DMS79 (cell line): ENCODE measurements around the gene THEMIS.
"Not testable (repeated sequence)": the region's sequence is repeated elsewhere in the genome, so short reads cannot be mapped to it uniquely, and the experiment has no call there.

ENCODE experiments used
- DNase-seq: peaks from one replicate; lab custom pipeline; 2025; lab: John Stamatoyannopoulos, UW

The THEMIS gene

DNA sequence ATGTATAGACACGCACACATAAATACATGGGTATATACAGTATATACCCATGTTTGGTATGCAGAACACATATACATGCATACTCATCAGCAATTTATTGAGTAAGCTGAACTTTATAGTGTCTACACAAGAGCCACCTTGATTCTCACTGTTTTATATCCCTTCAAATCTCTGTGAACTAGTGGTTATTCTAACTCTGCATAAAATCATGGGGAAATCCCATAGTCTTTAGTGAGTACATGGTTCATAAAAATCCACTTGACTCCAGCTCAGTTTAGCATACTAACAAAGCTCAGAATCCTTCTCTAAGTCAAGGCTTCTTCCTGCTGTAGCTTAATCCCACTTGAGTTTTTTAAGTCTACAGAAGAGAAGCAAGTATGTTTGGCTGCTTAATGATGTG lies 104.1 kb downstream of the THEMIS start:
- no peak for DNase-seq

- no peak for DNase-seq
Measured at GRCh38 chr6:127794405-127794804, 106.5 kb downstream of the THEMIS start.

DNA sequence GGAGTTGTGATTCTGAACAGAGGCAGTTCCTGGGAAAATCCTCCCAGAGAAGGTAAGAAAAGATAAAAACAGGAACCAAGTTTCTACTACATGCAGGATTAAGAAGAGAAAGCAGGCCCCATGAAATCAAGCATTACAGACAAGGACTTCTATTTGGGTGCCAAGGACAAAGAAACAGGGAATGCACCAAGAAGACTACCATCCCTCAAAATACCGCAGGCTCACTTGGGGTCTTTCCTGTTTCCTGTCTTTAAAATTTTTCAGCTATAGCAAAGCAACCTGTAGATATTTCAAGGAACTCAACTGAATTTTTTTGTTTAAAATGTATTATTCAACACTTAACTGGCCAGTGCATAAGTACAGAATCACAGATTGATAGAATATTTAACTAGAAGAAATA lies 107.5 kb downstream of the THEMIS start:
- DNase-seq, result no peak

DNA sequence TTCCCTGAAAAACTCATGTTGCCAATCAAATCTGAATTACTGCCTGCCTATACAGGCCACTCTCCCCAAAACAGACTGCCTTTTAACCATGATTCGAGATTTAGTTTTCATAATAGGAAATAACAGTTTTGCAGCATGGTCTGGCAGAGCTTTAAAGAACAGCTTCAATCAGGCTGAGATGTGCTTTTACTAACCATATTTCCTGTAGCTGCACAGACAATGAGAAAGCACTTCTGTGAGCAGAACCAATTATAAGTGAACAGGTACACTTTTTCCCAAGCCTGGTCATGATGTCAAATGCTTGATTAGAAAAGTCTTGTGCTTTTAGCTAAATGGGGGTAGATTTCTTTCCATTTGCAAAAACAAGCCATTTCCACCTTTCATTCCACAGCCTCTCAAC lies 108.2 kb downstream of the THEMIS start:
- DNase-seq, result no peak

DNA sequence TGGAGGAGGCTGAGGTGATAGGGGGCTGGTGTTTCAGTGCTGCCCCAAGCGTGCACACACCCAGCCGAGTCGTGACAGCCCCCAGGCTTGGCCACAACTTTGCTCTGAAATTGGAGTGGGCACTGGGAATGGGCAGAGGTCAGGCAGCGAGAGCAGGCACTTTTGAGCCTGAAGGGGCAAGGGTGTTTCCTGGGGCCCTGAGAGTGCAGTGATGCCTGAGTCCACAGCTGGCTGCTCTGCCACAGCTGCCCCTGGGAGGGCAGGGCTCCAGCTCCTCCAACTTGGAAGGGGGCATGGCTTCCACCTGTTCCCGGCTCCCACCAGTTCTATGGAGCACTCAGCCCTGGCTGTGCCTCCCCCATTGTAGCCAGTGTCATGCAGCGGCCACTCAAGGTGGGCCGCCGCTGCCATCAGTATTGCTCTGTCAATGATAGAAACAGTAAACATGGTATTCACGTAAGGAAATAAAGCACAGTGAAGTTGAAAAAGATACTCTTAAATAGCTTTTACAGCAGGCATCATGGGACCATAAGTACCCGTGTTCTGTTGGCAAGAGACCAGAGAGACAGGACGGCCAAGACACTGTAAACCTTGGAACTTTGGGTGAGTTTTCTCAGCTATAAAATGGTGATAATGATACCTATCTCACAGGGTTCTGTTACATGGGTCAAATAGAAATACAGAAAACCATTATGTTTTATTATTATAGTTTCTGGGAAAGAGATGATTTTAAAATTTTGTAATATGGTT lies 108.9 kb downstream of the THEMIS start:
- DNase-seq, result no peak

DNA sequence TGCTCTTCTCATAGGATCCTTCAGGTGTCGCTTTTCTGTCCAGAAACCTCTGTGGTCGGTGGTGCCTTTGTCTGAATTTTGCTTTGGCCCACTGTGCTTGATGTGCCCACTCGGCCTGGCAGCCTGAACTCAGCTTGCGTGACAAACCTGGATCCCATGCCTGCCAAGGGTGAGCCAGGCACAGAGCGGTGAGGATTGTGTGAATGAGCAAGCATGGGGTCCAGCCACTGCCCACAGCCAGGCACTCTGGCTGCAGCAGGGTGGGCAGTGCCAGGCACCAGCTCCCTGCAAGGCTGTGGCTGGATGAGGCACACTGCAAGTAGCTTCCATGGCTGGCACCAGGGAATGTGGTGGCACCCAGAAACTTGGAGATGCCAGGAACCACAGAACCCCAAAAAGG lies 110.3 kb downstream of the THEMIS start:
- no peak for DNase-seq

DNA sequence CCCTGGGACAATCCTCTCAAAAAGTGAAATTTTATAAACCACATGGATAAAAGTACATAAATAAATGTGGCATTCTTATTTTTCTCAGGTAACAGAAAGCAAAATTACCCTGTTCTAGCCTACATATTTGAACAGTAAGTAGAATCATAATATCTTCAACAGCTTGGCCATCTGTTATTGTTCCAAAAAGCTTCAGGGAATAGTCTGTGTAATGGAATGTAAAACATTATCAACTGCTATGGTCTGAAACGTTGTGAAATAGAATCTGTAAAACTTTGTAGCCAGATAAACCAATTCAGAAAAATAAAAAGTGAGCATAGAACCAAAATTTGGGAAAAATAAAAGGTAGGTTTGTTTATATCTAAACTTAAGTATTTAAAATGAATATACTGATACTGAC lies 114.7 kb downstream of the THEMIS start:
- no peak for DNase-seq

- DNase-seq, result no peak
Measured at GRCh38 chr6:127784468-127784867, 116.4 kb downstream of the THEMIS start.

DNA sequence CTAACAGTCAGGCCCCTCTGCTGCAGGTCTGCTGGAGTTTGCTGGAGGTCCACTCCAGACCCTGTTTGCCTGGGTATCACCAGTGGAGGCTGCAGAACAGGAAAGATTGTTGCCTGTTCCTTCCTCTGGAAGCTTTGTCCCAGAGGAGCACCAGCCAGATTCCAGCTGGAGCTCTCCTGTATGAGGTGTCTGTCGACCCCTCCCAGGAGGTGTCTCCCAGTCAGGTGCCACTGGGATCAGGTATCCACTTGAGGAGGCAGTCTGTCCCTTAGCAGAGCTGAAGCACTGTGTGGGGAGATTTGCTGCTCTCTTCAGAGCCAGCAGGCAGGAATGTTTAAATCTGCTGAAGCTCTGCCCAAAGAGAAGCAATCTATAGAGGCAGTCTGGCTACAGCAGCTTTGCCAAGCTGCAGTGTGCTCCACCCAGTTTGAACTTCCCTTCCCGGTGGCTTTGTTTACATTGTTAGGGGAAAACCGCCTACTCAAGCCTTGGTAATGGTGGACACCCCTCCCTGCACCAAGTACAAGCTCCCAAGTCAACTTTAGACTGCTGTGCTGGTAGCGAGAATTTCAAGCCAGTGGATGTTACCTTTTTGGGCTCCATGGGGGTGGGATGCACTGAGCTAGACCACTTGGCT lies 119.1 kb downstream of the THEMIS start:
- not testable (repeated sequence) for DNase-seq

DNA sequence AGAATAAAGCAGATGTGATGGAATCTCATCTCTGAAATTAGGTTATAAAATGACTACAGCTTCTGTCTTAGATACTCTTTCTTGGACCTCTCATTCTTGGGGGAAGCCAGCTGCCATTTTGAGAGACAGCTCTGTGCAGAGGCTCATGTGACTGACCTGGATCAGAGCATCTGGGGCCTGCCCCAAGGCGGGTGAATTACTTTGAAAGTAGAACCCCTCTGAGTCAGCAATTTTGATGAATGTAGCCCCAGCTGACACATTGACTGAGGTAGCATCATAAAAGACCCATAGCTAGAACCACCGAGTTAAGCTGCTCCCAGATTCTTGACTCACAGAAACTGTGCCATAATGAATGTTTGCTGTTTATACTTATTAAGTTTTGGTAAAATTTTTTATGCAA lies 124.5 kb downstream of the THEMIS start:
- no peak for DNase-seq

DNA sequence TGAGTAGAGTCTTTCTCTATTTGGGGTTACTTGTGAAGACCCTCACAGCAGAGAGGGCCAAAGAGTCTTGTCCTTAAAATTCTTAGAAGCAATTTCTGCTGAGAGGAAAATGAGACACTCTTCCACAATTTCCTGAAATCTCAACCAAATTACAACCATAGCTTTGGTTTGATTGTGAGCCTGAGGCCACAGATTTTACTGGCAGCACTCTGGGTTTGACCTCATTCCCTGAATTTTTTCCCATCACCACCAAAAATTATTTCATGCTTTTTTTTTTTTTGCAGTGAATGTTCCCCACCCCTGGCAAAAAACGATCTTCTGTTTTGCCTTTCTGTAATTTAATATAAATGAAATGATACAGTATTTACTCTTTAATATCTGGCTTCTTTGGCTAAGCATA lies 125.5 kb downstream of the THEMIS start:
- DNase-seq, result no peak

DNA sequence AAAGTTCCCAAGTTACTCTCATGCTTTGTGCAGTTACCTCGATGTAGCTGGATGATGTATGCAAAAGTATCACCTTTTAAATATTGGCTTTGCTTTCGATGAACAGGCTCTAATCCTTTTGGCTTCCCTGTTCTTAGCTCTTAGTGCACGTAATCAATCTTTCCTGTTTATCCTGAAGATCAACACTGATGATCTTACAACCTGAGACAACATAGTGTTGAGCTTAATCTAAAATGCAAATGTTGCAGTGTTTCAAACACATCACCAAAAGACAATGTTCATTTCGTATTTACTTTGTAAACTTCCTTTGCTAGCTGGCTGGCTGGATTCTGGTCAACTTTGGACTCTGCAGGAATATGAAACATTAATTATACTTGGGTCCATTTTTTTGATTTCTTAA lies 132.1 kb downstream of the THEMIS start:
- no peak for DNase-seq

DNA sequence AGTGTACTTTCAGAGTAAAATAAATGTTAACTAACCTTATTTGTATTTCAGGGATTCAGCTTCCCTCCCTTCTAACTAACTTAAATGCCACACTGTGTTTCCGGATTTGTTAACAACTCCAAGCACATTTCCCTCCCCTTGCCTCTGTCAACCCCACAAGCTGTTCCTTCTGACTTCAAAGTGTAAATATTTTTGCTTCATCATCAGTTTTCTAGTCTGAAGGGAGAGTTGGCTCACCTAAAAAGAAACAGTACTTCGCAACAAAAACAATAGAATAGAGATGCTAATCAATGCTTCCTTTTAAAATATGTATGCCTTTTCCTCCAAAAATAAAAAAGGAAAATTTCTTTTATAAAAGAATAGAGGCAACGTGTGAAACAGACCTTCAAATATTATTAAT lies 132.6 kb downstream of the THEMIS start:
- no peak for DNase-seq

- DNase-seq, result no peak
Measured at GRCh38 chr6:127765949-127766348, 134.9 kb downstream of the THEMIS start.

DNA sequence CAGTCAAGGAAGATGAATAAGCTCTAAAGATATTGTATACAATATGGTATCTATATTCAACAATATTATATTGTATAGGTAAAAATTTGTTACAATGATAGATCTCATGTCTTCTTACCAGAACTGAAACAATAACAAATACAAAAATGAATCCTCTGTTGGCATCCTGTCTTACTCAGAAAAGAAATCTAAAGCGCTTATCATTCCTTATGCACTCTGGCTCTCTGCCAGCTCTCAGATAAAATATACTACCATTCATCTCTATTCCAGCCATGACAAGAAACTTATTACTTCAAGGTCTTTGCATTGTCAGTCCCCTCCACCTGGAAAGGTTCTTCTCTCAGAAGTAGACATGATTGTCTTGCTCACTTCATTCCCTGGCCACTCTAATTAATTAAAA lies 138.6 kb downstream of the THEMIS start:
- DNase-seq, result no peak

- no peak for DNase-seq
Measured at GRCh38 chr6:127761084-127761483, 139.8 kb downstream of the THEMIS start.

GRCh38 chr6:127749095-127749494 lies 151.8 kb downstream of the THEMIS start:
- DNase-seq, result no peak

GRCh38 chr6:127748290-127748689 lies 152.6 kb downstream of the THEMIS start:
- DNase-seq, result no peak

GRCh38 chr6:127738423-127738822 lies 162.4 kb downstream of the THEMIS start:
- no peak for DNase-seq

DNA sequence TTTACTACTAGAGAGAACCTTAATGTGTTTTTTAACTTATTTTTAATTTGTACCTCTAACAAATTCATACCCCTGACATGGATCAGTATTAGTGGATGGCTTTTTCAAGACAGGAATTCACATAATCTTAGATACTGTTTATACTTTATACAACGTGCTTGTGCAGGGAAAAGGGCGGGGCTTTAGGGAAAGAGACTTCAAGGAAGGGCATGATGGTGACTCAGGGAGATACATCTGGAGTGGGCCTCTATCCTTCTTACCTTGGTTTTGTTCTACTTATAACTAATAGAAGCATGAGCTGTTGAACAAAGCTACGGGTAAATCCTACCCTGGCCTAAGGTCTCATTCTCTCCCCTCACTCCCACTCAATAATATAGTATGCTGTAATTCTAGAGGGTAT lies 163.1 kb downstream of the THEMIS start:
- DNase-seq, result no peak

DNA sequence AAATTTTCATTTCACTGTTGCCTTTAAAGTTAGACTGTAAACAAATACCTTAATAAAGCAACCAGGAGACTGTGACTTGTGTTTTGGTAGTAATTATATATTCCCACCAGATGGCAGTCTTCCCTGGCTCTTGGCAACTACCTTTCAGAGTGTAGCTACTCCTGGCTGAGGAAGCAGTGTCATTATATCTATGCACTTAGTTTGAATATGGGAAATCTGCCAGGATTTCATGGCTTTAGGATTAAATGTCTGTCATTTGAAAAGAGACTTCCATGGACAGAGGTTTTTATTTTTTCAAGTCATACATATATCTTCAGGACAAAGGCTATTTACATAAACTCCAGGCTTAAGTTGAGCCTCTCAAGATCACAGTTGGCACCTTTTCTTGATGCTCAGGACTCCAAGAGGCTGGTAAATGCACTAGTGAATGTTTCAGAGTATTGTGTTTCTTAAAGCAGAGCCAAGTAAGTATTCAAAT lies 163.8 kb downstream of the THEMIS start:
- peak; percentile 37 for DNase-seq

GRCh38 chr6:127732927-127733326 lies 167.9 kb downstream of the THEMIS start:
- DNase-seq, result no peak

GRCh38 chr6:127727260-127727953 lies 173.5 kb downstream of the THEMIS start:
- no peak for DNase-seq
